VCaP (cell line): ENCODE results near the gene STOML1.
A peak's percentile ranks its signal among the peaks of the same experiment; 100 is the strongest.
"Not testable (repeated sequence)": the region's sequence is repeated elsewhere in the genome, so short reads cannot be mapped to it uniquely, and the experiment has no call there.

ENCODE experiments used
- H3K27ac ChIP-seq: fragments of 450-650 bp; 2 replicates; pipeline ENCODE4 v1.5.1; 2017
- TF ChIP-seq, protein P1 (sequence below): fragments of 450-650 bp; conservative IDR thresholded peaks from 2 replicates; pipeline ENCODE4 v1.5.1; 2017; ENCODE audit warnings: mild to moderate bottlenecking, moderate library complexity

The STOML1 gene

DNA sequence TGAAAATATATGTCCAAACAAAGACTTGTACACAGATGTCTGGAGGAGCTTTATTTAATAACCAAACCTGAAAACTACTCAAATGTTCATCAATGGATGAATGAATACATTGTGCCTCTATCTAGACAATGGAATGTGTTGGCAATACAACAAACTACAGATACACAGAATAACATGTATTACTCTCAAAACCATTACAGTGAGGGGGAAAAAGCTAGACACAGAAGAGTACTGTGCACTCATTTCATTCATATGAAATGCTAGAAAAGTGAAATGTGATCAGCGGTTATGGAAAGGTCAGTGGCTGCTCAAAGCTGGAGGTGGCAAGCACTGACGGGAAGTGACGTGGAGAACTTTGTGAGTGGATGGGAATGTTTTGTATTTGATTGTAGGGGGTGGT, 13.2 kb downstream of the STOML1 start:
- TF ChIP-seq, protein P1, sequence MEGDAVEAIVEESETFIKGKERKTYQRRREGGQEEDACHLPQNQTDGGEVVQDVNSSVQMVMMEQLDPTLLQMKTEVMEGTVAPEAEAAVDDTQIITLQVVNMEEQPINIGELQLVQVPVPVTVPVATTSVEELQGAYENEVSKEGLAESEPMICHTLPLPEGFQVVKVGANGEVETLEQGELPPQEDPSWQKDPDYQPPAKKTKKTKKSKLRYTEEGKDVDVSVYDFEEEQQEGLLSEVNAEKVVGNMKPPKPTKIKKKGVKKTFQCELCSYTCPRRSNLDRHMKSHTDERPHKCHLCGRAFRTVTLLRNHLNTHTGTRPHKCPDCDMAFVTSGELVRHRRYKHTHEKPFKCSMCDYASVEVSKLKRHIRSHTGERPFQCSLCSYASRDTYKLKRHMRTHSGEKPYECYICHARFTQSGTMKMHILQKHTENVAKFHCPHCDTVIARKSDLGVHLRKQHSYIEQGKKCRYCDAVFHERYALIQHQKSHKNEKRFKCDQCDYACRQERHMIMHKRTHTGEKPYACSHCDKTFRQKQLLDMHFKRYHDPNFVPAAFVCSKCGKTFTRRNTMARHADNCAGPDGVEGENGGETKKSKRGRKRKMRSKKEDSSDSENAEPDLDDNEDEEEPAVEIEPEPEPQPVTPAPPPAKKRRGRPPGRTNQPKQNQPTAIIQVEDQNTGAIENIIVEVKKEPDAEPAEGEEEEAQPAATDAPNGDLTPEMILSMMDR: no peak
- H3K27ac ChIP-seq: no peak overlapping the region

DNA sequence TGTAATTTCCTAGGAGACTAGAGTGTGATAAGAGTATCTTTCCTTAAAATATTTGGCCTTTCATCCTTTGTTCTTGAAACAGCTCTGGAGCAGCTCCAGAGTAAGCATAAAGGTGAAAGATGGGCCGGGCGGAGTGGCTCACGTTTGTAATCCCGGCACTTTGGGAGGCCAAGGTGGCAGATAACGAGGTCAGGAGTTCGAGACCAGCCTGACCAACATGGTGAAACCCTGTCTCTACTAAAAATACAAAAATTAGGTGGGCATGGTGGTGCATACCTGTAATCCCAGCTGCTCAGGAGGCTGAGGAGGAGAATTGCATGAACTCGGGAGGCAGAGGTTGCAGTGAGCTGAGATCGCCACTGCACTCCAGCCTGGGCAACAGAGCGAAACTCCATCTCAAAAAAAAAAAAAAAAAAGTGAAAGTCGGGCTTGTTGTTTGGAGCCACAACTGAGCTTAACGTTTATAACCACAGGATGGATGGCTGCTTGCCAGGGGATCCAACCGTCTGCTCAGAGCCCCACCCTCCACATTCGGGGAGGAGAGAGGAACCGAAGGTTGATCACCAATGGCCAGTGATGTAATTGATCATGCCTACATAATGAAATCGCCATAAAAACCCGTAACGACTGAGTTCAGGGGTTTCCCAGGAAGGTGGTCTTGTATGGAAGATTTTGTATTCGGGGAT, 16.5 kb downstream of the STOML1 start:
- peak overlapping the region; percentile 12; the same call in 1 of the 2 replicates for H3K27ac ChIP-seq

DNA sequence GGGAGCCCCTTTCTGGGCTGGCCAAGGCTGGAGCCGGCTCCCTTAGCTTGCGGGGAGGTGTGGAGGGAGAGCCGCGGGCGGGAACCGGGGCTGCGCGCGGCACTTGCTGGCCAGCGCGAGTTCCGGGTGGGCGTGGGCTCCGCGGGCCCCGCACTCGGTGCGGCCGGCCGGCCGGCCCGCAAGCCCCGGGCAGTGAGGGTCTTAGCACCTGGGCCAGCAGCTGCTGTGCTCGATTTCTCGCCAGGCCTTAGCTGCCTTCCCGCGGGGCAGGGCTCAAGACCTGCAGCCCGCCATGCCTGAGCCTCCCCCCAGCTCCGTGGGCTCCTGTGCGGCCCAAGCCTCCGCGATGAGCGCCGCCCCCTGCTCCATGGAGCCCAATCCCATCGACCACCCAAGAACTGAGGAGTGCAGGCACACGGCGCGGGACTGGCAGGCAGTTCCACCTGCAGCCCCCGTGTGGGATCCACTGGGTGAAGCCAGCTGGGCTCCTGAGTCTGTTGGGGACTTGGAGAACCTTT, 18.4 kb downstream of the STOML1 start:
- H3K27ac ChIP-seq: not testable (repeated sequence)

DNA sequence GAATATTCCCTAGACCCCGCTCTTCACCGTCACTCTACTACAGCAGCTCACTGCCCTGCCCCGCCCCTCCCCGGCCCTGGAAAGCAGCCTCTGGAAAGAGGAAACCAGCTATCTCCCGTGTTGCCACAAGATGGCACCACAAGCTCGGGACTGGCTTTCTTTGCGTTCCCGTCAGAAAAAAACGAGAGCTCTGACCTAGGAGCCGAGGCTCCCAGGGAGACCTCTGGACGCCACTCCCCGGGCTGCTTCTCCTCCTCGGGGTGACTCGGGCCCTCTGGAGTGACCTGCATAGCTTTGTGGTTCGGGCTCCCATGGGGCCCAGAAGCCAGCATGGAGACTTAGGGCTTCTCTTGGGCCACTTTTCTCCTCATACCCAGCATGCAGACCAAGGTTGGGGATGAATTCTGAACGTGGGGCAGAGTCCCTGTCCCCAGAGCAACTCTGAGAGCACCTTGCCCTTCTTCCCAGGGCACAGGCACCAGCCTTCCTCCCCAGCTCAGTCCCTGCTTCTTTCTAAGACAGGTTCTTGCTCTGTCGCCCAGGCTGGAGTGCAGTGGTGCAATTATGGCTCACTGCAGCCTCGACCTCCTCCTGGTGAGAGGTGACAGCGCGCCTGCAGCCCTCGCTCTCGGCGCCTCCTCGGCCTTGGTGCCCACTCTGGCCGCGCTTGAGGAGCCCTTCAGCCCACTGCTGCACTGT, 19.0 kb downstream of the STOML1 start:
- TF ChIP-seq, protein P1: peak; percentile 99
- peak overlapping the region; percentile 10; the same call in 1 of the 2 replicates for H3K27ac ChIP-seq

DNA sequence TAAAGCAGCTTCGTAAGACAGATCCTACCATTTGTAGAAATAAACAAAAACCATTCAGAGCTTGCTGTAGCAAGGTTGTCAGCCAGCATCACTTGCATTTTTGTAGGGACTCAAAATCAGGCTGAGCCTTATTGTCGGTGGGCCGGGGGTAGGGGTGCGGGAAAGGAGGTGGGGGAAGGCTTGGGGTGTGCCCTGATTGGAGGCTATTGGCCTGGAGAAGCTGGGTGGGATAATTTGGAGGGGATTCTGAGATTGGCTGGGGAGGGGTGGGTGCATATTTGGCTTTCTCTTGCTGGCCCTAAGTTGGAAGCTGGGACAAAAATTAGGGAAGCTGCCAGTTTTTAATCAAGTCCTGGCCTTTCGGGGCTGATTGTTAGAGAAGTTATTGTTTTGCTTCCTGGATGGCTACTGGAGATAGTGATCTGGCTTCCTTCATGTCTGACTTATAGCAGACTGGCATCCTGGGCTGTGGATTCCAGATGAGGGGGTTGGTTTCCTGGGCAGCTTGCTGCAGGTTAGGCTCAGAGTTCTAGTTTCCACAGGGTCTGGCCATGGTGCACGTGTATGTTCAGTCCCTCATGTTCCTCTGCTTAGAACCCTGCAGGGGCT, 22.8 kb downstream of the STOML1 start:
- TF ChIP-seq, protein P1: no peak
- H3K27ac ChIP-seq: no peak overlapping the region

DNA sequence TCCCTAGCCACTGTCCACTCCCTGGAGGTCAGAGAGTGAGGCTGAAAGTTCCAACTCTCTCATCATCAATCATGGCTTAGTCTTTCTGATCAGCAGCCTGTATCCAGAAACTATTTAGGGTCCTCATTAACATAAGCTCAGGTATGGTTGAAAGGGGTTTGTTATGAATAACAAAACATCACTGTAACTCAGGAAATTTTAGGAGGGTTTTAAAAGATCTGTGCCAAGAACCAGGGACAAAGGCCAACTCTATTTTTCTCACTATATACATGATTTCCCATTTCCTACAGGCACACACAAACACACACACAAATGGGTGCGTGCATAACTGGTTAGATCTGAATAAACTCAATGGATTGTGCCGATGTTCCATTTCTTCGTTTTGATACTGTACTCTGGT, 23.6 kb downstream of the STOML1 start:
- TF ChIP-seq, protein P1: no peak
- H3K27ac ChIP-seq: no peak overlapping the region

DNA sequence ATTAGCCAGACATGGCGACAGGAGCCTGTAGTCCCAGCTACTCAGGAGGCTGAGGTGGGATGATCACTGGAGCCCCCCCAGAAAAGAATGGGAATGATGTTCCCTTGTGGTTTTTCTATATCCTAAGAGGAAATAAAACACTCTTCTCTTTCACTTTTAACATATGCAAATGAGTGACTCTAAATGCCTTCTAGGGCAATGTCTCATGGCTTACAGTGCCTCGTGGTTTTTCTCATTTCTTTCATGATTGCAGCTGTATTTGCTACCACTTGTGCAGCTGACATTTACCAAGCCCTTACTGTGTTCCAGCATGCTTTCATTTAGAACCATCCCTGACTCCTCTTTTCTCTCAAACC, 26.4 kb downstream of the STOML1 start:
- H3K27ac ChIP-seq: no peak overlapping the region
- TF ChIP-seq, protein P1: no peak

DNA sequence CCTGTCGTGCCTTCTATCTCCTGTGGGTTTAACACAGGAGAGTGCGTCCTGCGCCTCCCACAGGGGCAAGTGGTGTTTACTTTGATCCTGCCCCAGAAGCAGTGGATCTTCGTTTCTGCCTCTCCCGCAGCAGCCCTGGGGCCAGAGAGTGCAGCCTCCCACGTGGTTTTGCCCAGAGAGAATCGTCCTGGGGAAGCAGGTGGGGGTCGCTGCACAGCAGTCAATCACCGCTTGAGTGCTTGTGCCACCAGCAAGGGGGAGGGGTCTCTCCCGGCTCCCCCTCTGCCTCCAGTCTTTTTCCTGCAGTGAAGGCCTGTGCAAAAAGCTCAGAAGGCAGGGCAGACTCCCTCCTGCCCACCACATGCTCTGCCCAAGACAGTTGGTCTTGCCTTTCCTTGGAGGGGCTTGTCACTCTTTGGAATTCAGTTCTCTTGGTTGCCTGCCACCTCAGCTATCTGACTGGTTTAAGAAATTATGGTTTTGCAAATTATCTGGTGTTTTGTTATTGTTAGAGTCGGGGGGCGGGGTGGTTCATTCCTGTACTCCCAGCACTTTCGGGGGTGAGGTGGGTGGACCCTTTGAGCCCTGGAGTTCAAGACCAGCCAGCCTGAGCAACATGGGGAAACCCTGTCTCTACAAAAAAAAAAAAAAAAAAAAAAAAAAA, 26.9 kb downstream of the STOML1 start:
- TF ChIP-seq, protein P1: peak; percentile 51; the same call in 1 of the 2 replicates
- H3K27ac ChIP-seq: no peak overlapping the region
